GM10847 (cell line): ENCODE data around the gene CNTNAP4.

Source experiments
- POLR2A ChIP-seq: IDR thresholded peaks from 2 replicates; pipeline ENCODE4 v1.6.1; 2011; ENCODE audit not compliant: insufficient read length; ENCODE audit errors: extremely low read depth

Gene CNTNAP4

GRCh38 chr16:76487411-76488064 lies 210.3 kb downstream of the CNTNAP4 start:
- no peak for TF ChIP-seq POLR2A

- no peak for TF ChIP-seq POLR2A
These were observed 210.8 kb downstream of the CNTNAP4 start for GRCh38 chr16:76488065-76488417.

GRCh38 chr16:76490036-76490639 lies 212.9 kb downstream of the CNTNAP4 start:
- no peak for TF ChIP-seq POLR2A

GRCh38 chr16:76500006-76500405 lies 222.8 kb downstream of the CNTNAP4 start:
- no peak for TF ChIP-seq POLR2A

- TF ChIP-seq POLR2A: no peak
These were observed 224.9 kb downstream of the CNTNAP4 start for GRCh38 chr16:76502063-76502462.

- TF ChIP-seq POLR2A: no peak
These were observed 225.4 kb downstream of the CNTNAP4 start for GRCh38 chr16:76502555-76502954.

GRCh38 chr16:76503091-76503490 lies 225.9 kb downstream of the CNTNAP4 start:
- no peak for TF ChIP-seq POLR2A

GRCh38 chr16:76511203-76511602 lies 234.0 kb downstream of the CNTNAP4 start:
- no peak for TF ChIP-seq POLR2A

- no peak for TF ChIP-seq POLR2A
These were observed 241.6 kb downstream of the CNTNAP4 start for GRCh38 chr16:76518781-76519180.

GRCh38 chr16:76524356-76524755 lies 247.2 kb downstream of the CNTNAP4 start:
- no peak for TF ChIP-seq POLR2A

- no peak for TF ChIP-seq POLR2A
These were observed 247.6 kb downstream of the CNTNAP4 start for GRCh38 chr16:76524769-76525168.

- no peak for TF ChIP-seq POLR2A
These were observed 250.0 kb downstream of the CNTNAP4 start for GRCh38 chr16:76527244-76527643.

- TF ChIP-seq POLR2A: no peak
These were observed 251.9 kb downstream of the CNTNAP4 start for GRCh38 chr16:76529120-76529519.

GRCh38 chr16:76531236-76531635 lies 254.0 kb downstream of the CNTNAP4 start:
- TF ChIP-seq POLR2A: no peak

GRCh38 chr16:76532188-76532973 lies 255.2 kb downstream of the CNTNAP4 start:
- TF ChIP-seq POLR2A: no peak

GRCh38 chr16:76539609-76540008 lies 262.4 kb downstream of the CNTNAP4 start:
- TF ChIP-seq POLR2A: no peak

- TF ChIP-seq POLR2A: no peak
These were observed 263.9 kb downstream of the CNTNAP4 start for GRCh38 chr16:76541070-76541469.

- TF ChIP-seq POLR2A: no peak
These were observed 288.3 kb downstream of the CNTNAP4 start for GRCh38 chr16:76565542-76565941.
